GM18909 (cell line): ENCODE results near the gene NPIPB4.
"Not testable (repeated sequence)": the region's sequence is repeated elsewhere in the genome, so short reads cannot be mapped to it uniquely, and the experiment has no call there.

Source experiments
- ATAC-seq: cut with Tn5 transposase; IDR thresholded peaks from one replicate; pipeline ENCODE4 v1.9.1; 2021; ENCODE audit warnings: mild to moderate bottlenecking; ENCODE audit not compliant: unreplicated experiment, poor library complexity

Gene NPIPB4

GRCh38 chr16:21790506-21790905 lies 67.0 kb downstream of the NPIPB4 start:
- ATAC-seq = not testable (repeated sequence)
